ENCODE data around the gene LRRC26.

- TF ChIP-seq CTCF (conservative IDR thresholded peaks at IDR 0.05; ENCODE audit: low read depth, low read length) (no peak), EZH2 (IDR thresholded peaks at IDR 0.05; ENCODE audit: borderline replicate concordance, low read depth, low read length, poor library complexity, severe bottlenecking) (no peak)
These were observed 41.5 kb downstream of the LRRC26 start for GRCh38 chr9:137128158-137128861.

All from A673 (cell line).